DOHH2 (cell line): Measurements from ENCODE around the gene PPM1H.

ENCODE experiments used
- EZH2phosphoT487 ChIP-seq: fragments of 200-600 bp; sonication (generic); IDR thresholded peaks from 2 replicates; pipeline ENCODE4 v1.6.1; 2017; ENCODE audit warnings: borderline replicate concordance, mild to moderate bottlenecking, antibody characterized with exemption, low read length, moderate library complexity, mixed read lengths
- TF ChIP-seq, protein P1 (sequence below): fragments of 200-600 bp; sonication (generic); IDR thresholded peaks from one replicate; pipeline ENCODE4 v1.5.1; 2014; ENCODE audit warnings: antibody characterized with exemption, mild to moderate bottlenecking, low read depth, low read length; ENCODE audit not compliant: poor library complexity, severe bottlenecking

DNA sequence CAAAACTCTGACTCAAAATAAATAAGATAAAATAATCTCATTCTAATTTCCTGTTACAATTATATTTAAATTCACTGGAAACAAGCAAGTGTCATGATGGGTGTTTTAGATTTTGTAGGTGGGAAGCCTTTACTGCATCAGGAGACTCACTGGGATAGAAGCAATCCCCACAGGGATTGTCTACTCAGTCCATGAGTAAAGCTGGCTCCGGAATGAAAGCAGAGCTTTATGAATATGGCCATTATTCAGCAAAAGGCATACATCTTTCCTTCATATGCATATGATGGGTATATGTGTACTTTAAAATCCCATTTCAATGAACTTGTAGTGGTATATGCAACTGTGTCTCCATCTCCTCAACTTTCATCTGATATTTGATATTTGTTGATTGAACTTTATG lies 25.4 kb upstream of the PPM1H start:
- TF ChIP-seq, protein P1, sequence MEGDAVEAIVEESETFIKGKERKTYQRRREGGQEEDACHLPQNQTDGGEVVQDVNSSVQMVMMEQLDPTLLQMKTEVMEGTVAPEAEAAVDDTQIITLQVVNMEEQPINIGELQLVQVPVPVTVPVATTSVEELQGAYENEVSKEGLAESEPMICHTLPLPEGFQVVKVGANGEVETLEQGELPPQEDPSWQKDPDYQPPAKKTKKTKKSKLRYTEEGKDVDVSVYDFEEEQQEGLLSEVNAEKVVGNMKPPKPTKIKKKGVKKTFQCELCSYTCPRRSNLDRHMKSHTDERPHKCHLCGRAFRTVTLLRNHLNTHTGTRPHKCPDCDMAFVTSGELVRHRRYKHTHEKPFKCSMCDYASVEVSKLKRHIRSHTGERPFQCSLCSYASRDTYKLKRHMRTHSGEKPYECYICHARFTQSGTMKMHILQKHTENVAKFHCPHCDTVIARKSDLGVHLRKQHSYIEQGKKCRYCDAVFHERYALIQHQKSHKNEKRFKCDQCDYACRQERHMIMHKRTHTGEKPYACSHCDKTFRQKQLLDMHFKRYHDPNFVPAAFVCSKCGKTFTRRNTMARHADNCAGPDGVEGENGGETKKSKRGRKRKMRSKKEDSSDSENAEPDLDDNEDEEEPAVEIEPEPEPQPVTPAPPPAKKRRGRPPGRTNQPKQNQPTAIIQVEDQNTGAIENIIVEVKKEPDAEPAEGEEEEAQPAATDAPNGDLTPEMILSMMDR = no peak
- TF ChIP-seq EZH2phosphoT487 = no peak
